HepG2 (cell line): ENCODE measurements around the gene NOTCH4. TPM values are rescaled to one million over a fixed set of nuclear protein-coding genes. Genes with fewer than 3 reads are reported as not detected.

ENCODE experiments used
- ATAC-seq: fragments of 200-7000 bp; cut with Tn5 transposase; 3 replicates; pipeline ENCODE4 v1.9.1; 2020; ENCODE audit warnings: mild to moderate bottlenecking, moderate library complexity
- BruUV-seq: library from RNA; stranded (reverse); fragments of 400-500 nt; replicated peaks from 2 replicates; lab custom pipeline; 2021; lab: Mats Ljungman, UMichigan
- CTCF ChIA-PET: fragments of 300-600 bp; formaldehyde crosslinking; extraction: SDS; loops from one replicate; lab custom pipeline; 2021; ENCODE audit warnings: low total read pairs, inconsistent platforms, low intra/inter-chr PET ratio; lab: Yijun Ruan, JAX
- POLR2A ChIA-PET: fragments of 350-600 bp; sonication (Branson Sonifier 250); formaldehyde crosslinking; loops from one replicate; lab custom pipeline; 2020; ENCODE audit warnings: antibody characterized with exemption, inconsistent platforms; lab: Yijun Ruan, JAX
- DNase-seq: peaks from one replicate; pipeline ENCODE4 v3.0.0-alpha.2; 2015; ENCODE audit warnings: low spot score
- FAIRE-seq: peaks from 3 replicates; lab custom pipeline; 2011; peaks lifted over from hg19 to GRCh38; lab: Jason Lieb, UNC
- H2AFZ ChIP-seq: one replicate; pipeline ENCODE4 v1.6.1; 2011; ENCODE audit warnings: low read length, inconsistent platforms
- H3K27ac ChIP-seq: fragments of 300-600 bp; 3 replicates; pipeline ENCODE4 v1.8.0; 2011; ENCODE audit warnings: mixed run types, mild to moderate bottlenecking, mixed read lengths, low read length, inconsistent platforms; ENCODE audit not compliant: insufficient read depth; ENCODE audit errors: extremely low read length
- H3K27me3 ChIP-seq, 2 experiments: fragments of 200-600 bp in 1 of 2; 2 replicates in 1 of 2; 3 replicates in 1 of 2; pipeline versions ENCODE4 v1.6.0 to v1.8.0; 2011; ENCODE audit warnings: low read length in 2 of 2, mild to moderate bottlenecking in 2 of 2, moderate library complexity in 2 of 2, inconsistent platforms in 1 of 2; ENCODE audit not compliant: insufficient read depth in 2 of 2, control insufficient read depth in 1 of 2
- H3K36me3 ChIP-seq, 2 experiments: fragments of 200-600 bp in 1 of 2; replicated peaks in 1 of 2; 2 replicates in 1 of 2; 3 replicates in 1 of 2; pipeline versions ENCODE4 v1.5.1 to v1.8.0; 2011; ENCODE audit warnings: low read length in 2 of 2, inconsistent platforms in 1 of 2; ENCODE audit not compliant: insufficient read depth in 2 of 2, control insufficient read depth in 1 of 2
- H3K4me1 ChIP-seq: 2 replicates; pipeline ENCODE4 v1.5.1; 2012; ENCODE audit warnings: low read length, inconsistent platforms; ENCODE audit not compliant: insufficient read depth
- H3K4me2 ChIP-seq: 2 replicates; pipeline ENCODE4 v1.6.0; 2011; ENCODE audit warnings: low read depth, low read length, inconsistent platforms
- H3K4me3 ChIP-seq, 3 experiments: fragments of 200-600 bp in 1 of 3; sonication (generic), shearing (Covaris generic) in 1 of 3; replicated peaks in 1 of 3; 2 replicates each; pipeline ENCODE4 v1.5.1; 2011 to 2016; ENCODE audit warnings: low read length in 3 of 3, inconsistent platforms in 2 of 3, low read depth in 2 of 3, mild to moderate bottlenecking in 2 of 3, control low read depth in 1 of 3, mixed read lengths in 1 of 3; ENCODE audit not compliant: insufficient read depth in 1 of 3
- H3K79me2 ChIP-seq: one replicate; pipeline ENCODE4 v1.6.1; 2011; ENCODE audit warnings: low read length, inconsistent platforms; ENCODE audit not compliant: insufficient read depth
- H3K9ac ChIP-seq: 2 replicates; pipeline ENCODE4 v1.6.0; 2011; ENCODE audit warnings: mild to moderate bottlenecking, low read depth, low read length, inconsistent platforms; ENCODE audit not compliant: insufficient read depth
- H3K9me3 ChIP-seq: 2 replicates; pipeline ENCODE4 v1.5.1; 2012; ENCODE audit warnings: mild to moderate bottlenecking, low read length
- H4K20me1 ChIP-seq: 2 replicates; pipeline ENCODE4 v1.6.0; 2011; ENCODE audit warnings: inconsistent platforms, mild to moderate bottlenecking, low read length, moderate library complexity; ENCODE audit not compliant: insufficient read depth
- AKAP8 ChIP-seq: sonication (generic); formaldehyde crosslinking; IDR thresholded peaks from 2 replicates; pipeline ENCODE4 v1.5.1; 2020; ENCODE audit warnings: mild to moderate bottlenecking, missing genetic modification reagents
- ATAD3A ChIP-seq: sonication (generic); formaldehyde crosslinking; IDR thresholded peaks from 2 replicates; pipeline ENCODE4 v1.4.0; 2020; ENCODE audit warnings: missing genetic modification reagents
- FOXM1 ChIP-seq: sonication (generic); formaldehyde crosslinking; IDR thresholded peaks from 2 replicates; pipeline ENCODE4 v1.5.0; 2020; ENCODE audit warnings: missing genetic modification reagents
- JUNB ChIP-seq: sonication (generic); formaldehyde crosslinking; IDR thresholded peaks from 2 replicates; pipeline ENCODE4 v1.8.0; 2022; ENCODE audit warnings: missing genetic modification reagents, mild to moderate bottlenecking, borderline replicate concordance
- MEIS2 ChIP-seq: sonication (generic); formaldehyde crosslinking; IDR thresholded peaks from 2 replicates; pipeline ENCODE4 v1.9.0; 2021; ENCODE audit warnings: mild to moderate bottlenecking, missing genetic modification reagents
- MTF1 ChIP-seq: sonication (generic); formaldehyde crosslinking; IDR thresholded peaks from 2 replicates; pipeline ENCODE4 v1.5.0; 2020; ENCODE audit warnings: missing genetic modification reagents
- ZFP36L2 ChIP-seq: sonication (generic); formaldehyde crosslinking; IDR thresholded peaks from 2 replicates; pipeline ENCODE4 v1.4.0; 2020; ENCODE audit warnings: missing genetic modification reagents
- ZFYVE20 ChIP-seq: sonication (generic); formaldehyde crosslinking; IDR thresholded peaks from 2 replicates; pipeline ENCODE4 v1.8.0; 2023; ENCODE audit warnings: low read depth, mild to moderate bottlenecking, moderate library complexity, missing genetic modification reagents, borderline replicate concordance
- ZKSCAN8 ChIP-seq: IDR thresholded peaks from 2 replicates; pipeline ENCODE4 v1.6.1; 2016; ENCODE audit warnings: borderline replicate concordance, missing genetic modification reagents, missing compliant biosample characterization
- ZNF260 ChIP-seq: sonication (generic); formaldehyde crosslinking; IDR thresholded peaks from 2 replicates; pipeline ENCODE4 v1.4.0; 2020; ENCODE audit warnings: missing genetic modification reagents, low read depth, mild to moderate bottlenecking, borderline replicate concordance
- ZNF350 ChIP-seq: sonication (generic); formaldehyde crosslinking; IDR thresholded peaks from 2 replicates; pipeline ENCODE4 v1.4.0; 2020; ENCODE audit warnings: mild to moderate bottlenecking, low read depth, missing genetic modification reagents, borderline replicate concordance
- WGBS: methylation state at CpG from one replicate; pipeline ENCODE4 v1.1.6; 2017; ENCODE audit warnings: low lambda C conversion rate; 5-methylcytosine and 5-hydroxymethylcytosine counted together
- in situ Hi-C: cut with HindIII; loops from 2 replicates; pipeline ENCODE4 v1.10.0; 2017; ENCODE audit warnings: low pct_unique_long_range_greater_than_20kb; ENCODE audit not compliant: extremely low pct_ligation_motif_present
- intact Hi-C: fragments of 100-400 bp; cut with micrococcal nuclease; formaldehyde crosslinking; loops from one replicate; pipeline ENCODE4 v1.10.0; 2022; ENCODE audit not compliant: unreplicated experiment
- polyA plus RNA-seq, 8 experiments: library from polyadenylated mRNA; depleted of rRNA in 3 of 8; stranded (reverse) in 7 of 8; unstranded in 1 of 8; fragments of >200 nt; fragmentation: Illumina TruSeq in 4 of 8; extraction: Trizol in 4 of 8; gene quantifications; 2 replicates each; pipeline versions ENCODE4 v1.2.1 to v1.2.3, GENCODE V29; 2011 to 2016; ENCODE audit warnings: low read depth in 4 of 8, missing spikeins in 1 of 8, mixed read lengths in 1 of 8; ENCODE audit not compliant: insufficient read depth in 1 of 8
- total RNA-seq, 5 experiments: library from RNA; depleted of rRNA; stranded (reverse); fragments of >200 nt; fragmentation: Illumina TruSeq; extraction: Trizol; gene quantifications; 2 replicates each; pipeline ENCODE4 v1.2.3, GENCODE V29; 2016; ENCODE audit warnings: low read depth in 1 of 5
- TF ChIP-seq, protein P1 (sequence below): sonication (generic); formaldehyde crosslinking; IDR thresholded peaks from 2 replicates; pipeline ENCODE4 v1.5.0; 2020; ENCODE audit warnings: mild to moderate bottlenecking, missing genetic modification reagents, moderate library complexity
- TF ChIP-seq, protein P2 (sequence below): sonication (generic); formaldehyde crosslinking; IDR thresholded peaks from 2 replicates; pipeline ENCODE4 v1.4.0; 2020; ENCODE audit warnings: mild to moderate bottlenecking, missing genetic modification reagents

Gene NOTCH4
- total and polyA plus RNA-seq, 2 of the 13 experiments (the other 11 are each of a cell fraction or from before 2014, with no cell fraction given) = 0.51 to 0.83 TPM

DNA sequence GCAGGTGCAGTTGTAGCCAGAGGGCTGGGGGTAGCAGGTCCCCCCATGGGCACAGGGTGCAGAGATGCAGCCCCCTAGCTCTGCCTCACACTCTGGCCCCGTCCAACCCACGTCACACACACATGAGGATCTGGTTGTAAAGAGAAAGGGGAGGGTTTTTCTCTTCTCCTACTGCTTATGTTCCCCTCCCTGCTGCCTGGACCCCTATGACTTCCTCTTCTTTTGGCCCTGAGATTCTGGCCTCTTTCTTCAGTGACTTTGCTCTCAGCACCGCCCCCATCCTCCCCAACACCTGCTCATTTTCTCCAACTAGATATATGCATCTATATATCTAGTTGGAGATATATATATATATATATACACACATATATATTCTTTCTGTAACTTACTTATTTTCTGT, 9.7 kb downstream of the NOTCH4 start (continued):
- TF ChIP-seq, protein P1, sequence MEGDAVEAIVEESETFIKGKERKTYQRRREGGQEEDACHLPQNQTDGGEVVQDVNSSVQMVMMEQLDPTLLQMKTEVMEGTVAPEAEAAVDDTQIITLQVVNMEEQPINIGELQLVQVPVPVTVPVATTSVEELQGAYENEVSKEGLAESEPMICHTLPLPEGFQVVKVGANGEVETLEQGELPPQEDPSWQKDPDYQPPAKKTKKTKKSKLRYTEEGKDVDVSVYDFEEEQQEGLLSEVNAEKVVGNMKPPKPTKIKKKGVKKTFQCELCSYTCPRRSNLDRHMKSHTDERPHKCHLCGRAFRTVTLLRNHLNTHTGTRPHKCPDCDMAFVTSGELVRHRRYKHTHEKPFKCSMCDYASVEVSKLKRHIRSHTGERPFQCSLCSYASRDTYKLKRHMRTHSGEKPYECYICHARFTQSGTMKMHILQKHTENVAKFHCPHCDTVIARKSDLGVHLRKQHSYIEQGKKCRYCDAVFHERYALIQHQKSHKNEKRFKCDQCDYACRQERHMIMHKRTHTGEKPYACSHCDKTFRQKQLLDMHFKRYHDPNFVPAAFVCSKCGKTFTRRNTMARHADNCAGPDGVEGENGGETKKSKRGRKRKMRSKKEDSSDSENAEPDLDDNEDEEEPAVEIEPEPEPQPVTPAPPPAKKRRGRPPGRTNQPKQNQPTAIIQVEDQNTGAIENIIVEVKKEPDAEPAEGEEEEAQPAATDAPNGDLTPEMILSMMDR (CRISPR knock-in tag) = no peak

DNA sequence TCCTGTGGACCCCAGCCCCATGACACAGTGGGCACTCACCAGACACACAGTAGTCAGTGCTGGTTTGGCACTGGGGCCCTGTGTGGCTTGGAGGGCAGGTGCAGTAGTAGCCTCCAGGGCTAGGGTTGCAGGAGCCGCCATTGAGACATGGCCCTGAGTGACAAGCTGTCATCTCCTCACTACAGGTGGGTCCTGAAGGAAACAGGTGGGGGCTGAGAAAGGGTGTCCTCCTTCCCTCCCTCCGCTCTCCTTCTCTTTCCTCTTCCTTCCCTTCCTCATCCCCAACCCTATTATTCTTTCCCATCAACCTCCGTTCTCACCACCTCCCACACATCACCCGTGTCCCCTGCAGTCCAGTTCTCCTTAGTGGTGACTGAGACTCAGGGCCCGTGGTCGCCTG, 10.2 kb downstream of the NOTCH4 start:
- 26% methylated on average over 6 of the region's 6 CpGs for WGBS
- POLR2A ChIA-PET = no interaction called here
- no peak for TF ChIP-seq JUNB
- no peak for TF ChIP-seq AKAP8 (CRISPR knock-in tag)
- TF ChIP-seq MTF1 (CRISPR knock-in tag) = no peak
- TF ChIP-seq ZKSCAN8 (CRISPR knock-in tag) = no peak
- TF ChIP-seq FOXM1 (CRISPR knock-in tag) = no peak
- no peak for TF ChIP-seq ZNF350 (CRISPR knock-in tag)
- TF ChIP-seq, protein P2, sequence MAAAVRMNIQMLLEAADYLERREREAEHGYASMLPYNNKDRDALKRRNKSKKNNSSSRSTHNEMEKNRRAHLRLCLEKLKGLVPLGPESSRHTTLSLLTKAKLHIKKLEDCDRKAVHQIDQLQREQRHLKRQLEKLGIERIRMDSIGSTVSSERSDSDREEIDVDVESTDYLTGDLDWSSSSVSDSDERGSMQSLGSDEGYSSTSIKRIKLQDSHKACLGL = no peak
- TF ChIP-seq ZNF260 (CRISPR knock-in tag) = no peak
- no peak for TF ChIP-seq MEIS2 (CRISPR knock-in tag)
- TF ChIP-seq ZFP36L2 (CRISPR knock-in tag) = no peak
- no peak for TF ChIP-seq ZFYVE20 (CRISPR knock-in tag)
- no peak for TF ChIP-seq ATAD3A (CRISPR knock-in tag)
- no peak overlapping the region for H3K27ac ChIP-seq
- no peak overlapping the region for H3K4me2 ChIP-seq
- in situ Hi-C loops = no loop called here
- H3K4me3 ChIP-seq = no peak overlapping the region
- DNase-seq = no peak
- H3K4me1 ChIP-seq = peaks cover 24% of the 10 kb centered on the region
- no peaks in the 10 kb centered on the region for H3K79me2 ChIP-seq
- no peak overlapping the region for H3K9ac ChIP-seq
- no peaks in the 10 kb centered on the region for H3K36me3 ChIP-seq
- H3K27me3 ChIP-seq = peaks cover 10 to 37% of the 10 kb centered on the region in 2 experiments; a peak in 4 of 5 replicates
- no peak overlapping the region for H2AFZ ChIP-seq
- intact Hi-C loops = no loop called here
- no peaks in the 10 kb centered on the region for H4K20me1 ChIP-seq
- no peak for FAIRE-seq
- ATAC-seq = no peak
- no peaks in the 10 kb centered on the region for H3K9me3 ChIP-seq
- no TSS peak for BruUV-seq
- CTCF ChIA-PET = no interaction called here
